RWPE1 (cell line): Measurements from ENCODE around the gene MBTPS1.

ENCODE experiments used
- CTCF ChIA-PET: fragments of 350-600 bp; sonication (Branson Sonifier 250); formaldehyde crosslinking; extraction: SDS; loops from one replicate; lab custom pipeline; 2021; lab: Yijun Ruan, JAX
- POLR2A ChIA-PET: fragments of 400-600 bp; formaldehyde crosslinking; extraction: SDS; loops from one replicate; lab custom pipeline; 2020; ENCODE audit warnings: antibody characterized with exemption; ENCODE audit not compliant: low non-redundant PET; lab: Yijun Ruan, JAX
- DNase-seq: peaks from one replicate; pipeline ENCODE4 v3.0.0; 2012; ENCODE audit warnings: low spot score
- H3K27ac ChIP-seq: fragments of 450-650 bp; 2 replicates; pipeline ENCODE4 v1.5.1; 2017
- CTCF ChIP-seq: fragments of 450-650 bp; conservative IDR thresholded peaks from 2 replicates; pipeline ENCODE4 v1.5.1; 2017; ENCODE audit warnings: low read depth, mild to moderate bottlenecking

The MBTPS1 gene

GRCh38 chr16:84075376-84075775, 41.4 kb downstream of the MBTPS1 start:
- POLR2A ChIA-PET: no interaction called here
- CTCF ChIA-PET: interaction anchor here (0.9 kb wide), 1 partner anchor 9 kb away, joined by 5 read pairs; no protein-coding TSS in a partner anchor

GRCh38 chr16:84074721-84075120, 42.0 kb downstream of the MBTPS1 start:
- DNase-seq: no peak
- TF ChIP-seq CTCF: no peak
- CTCF ChIA-PET: interaction anchor here (0.9 to 1.1 kb wide), 2 partner anchors 9 to 10 kb away, joined by 4 to 5 read pairs; no protein-coding TSS in a partner anchor
- H3K27ac ChIP-seq: peak overlapping the region; percentile 9; the same call in 1 of the 2 replicates
- POLR2A ChIA-PET: no interaction called here

More at GRCh38 chr16:84075376-84075775, 41.4 kb downstream of the MBTPS1 start:
- no peak for TF ChIP-seq CTCF
- no peak for DNase-seq
- H3K27ac ChIP-seq: peak overlapping the region; percentile 9; the same call in 1 of the 2 replicates

GRCh38 chr16:84072014-84072413, 44.7 kb downstream of the MBTPS1 start:
- DNase-seq: peak; percentile 55
- ChIA-PET POLR2A (no interaction called here), CTCF (interaction anchor here (0.6 kb wide), 1 partner anchor 64 kb away, joined by 3 read pairs; no protein-coding TSS in a partner anchor)
- TF ChIP-seq CTCF: no peak
- H3K27ac ChIP-seq: peak overlapping the region; percentile 64

GRCh38 chr16:84071121-84071520, 45.6 kb downstream of the MBTPS1 start:
- no peak for DNase-seq
- CTCF ChIA-PET: interaction anchor here (1.7 kb wide), 1 partner anchor 14 kb away, joined by 7 read pairs; no protein-coding TSS in a partner anchor
- H3K27ac ChIP-seq: no peak overlapping the region
- TF ChIP-seq CTCF: no peak
- POLR2A ChIA-PET: no interaction called here

- H3K27ac ChIP-seq: no peak overlapping the region
- no peak for TF ChIP-seq CTCF
- ChIA-PET POLR2A (no interaction called here), CTCF (interaction anchor here (0.7 to 1.7 kb wide), 4 partner anchors 15 to 116 kb away, joined by 3 to 7 read pairs (median 3); no protein-coding TSS in a partner anchor)
- DNase-seq: no peak
Observed at GRCh38 chr16:84069540-84069939, 47.2 kb downstream of the MBTPS1 start.

GRCh38 chr16:84068783-84069462, 47.8 kb downstream of the MBTPS1 start:
- ChIA-PET POLR2A (no interaction called here), CTCF (interaction anchor here (0.7 to 1.7 kb wide), 5 partner anchors 16 to 33 kb away, joined by 3 to 7 read pairs (median 3); no protein-coding TSS in a partner anchor)
- DNase-seq: no peak
- TF ChIP-seq CTCF: no peak
- H3K27ac ChIP-seq: no peak overlapping the region
